Right hindlimb (tissue), 1 donor: ENCODE data around the gene SLC7A10.

ENCODE experiments used
- DNase-seq: peaks from one replicate; pipeline ENCODE4 v3.0.0-alpha.2; 2018

The SLC7A10 gene

DNA sequence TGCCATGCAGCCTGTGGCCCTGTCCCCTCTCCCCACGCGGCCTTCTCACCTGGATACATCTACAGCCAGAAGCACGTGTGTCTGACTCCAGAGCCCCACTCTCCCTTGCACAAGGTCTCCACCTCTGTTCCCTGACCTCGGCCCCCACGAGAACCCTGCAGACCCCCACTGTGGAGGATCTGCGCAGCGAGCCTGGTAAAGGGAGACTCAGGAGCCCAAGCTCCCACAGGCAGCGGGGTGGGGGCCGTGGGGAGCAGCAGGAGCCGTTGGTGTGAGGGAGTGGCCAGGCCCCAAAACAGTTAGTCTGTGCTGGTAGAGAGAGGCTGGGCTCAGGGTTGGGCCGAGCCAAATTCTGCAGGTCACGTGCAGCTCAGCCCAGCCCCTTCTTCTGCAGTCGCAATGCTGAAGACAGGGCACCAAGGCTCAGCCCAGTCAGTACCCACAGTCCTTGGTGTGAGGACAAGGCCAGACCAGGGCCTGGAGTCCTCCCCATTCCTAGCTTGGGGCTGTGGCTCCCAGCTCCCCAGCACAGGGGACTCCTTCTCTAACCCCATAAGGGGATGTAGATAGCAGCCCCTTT, 28.7 kb upstream of the SLC7A10 start:
- no peak for DNase-seq

DNA sequence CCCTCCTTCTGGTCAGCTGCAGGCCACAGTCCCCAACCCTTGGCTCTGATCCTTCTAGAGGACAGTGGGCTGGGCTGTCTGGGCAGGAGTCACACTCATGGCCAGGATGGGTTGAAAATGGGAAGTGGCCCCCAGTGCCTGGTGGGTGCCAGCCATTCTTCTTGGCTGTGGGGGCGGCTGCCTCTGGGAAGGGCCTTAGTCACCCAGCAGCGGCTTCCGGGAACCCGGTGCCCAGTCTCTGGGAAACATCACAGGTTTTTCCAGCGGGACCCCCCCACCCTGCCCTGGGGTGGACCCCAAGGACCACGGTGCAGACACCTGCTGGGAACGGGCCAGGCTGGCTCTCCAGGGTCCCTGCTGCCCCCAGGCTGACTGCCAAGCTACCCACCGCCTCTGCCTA, 27.3 kb upstream of the SLC7A10 start:
- no peak for DNase-seq

DNA sequence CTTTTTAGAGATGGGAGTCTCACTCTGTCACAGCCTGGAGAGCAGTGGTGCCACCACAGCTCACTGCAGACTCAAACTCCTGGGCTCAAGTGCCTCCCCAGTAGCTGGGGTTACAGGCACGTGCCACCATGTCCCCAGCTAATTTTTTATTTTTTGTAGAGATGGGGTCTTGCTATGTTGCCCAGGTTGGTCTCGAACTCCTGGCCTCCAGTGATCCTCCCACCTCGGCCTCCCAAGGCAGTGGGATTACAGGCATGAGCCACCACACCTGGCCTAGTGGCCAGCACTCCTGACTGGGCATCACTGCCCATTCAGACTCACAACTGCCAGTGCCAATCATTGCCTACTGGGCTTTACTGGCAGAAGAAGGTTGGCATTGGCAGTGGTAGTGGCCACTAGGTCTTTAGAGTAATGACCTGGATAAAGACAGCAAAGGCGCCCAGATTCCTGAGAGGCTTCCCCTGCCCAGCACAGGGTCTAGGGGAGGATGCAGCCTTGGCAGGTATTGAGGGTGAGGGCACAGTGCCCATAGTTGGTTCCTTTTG, 26.8 kb upstream of the SLC7A10 start:
- no peak for DNase-seq

DNA sequence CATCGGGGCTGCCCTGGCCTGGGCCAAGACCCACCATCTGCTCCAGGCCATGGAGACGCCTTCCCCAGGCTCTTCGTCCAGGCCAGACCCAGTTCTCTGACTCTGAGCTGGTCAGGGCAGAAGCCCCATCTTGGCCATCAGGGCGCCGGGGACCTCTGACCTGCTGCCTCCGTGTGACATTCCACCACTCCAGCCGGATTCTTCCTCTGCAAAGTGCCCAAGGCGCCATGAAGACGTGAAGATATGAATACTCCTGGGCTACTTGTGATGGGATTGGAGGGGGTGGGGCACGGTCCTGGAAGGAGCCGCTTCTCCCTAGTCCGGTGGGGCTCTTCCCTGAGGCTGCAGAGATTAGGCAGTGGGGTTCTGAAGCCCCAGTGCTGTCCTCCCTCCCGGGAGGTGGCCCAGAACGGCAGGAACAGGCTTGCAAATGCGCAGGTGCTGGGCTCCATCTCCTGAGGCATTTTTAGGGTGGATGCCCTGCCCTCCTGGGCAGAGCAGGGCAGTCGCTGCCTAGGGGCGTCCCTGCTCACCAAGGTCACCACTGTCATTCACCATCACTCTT, 26.0 kb upstream of the SLC7A10 start:
- no peak for DNase-seq

DNA sequence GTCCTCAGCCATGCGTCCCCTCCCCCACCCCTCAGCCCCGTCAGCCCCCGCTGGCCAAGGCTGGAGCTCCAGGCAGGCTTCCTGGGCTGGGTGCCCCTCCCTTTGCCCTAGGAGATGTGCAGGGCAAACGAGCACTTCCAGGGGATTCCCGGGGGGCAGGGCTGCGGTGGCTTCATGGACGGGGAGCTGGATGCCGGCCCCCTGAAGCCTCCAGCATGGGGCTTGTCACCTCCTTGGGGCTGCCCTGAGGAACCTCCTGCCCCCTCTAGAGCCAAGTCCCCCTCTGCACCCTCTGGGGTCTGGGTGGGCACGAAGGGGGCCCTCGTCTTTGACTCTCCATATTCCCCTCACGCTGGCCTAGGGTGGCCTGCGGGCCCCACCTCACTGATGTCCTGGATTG, 25.4 kb upstream of the SLC7A10 start:
- DNase-seq, result no peak

DNA sequence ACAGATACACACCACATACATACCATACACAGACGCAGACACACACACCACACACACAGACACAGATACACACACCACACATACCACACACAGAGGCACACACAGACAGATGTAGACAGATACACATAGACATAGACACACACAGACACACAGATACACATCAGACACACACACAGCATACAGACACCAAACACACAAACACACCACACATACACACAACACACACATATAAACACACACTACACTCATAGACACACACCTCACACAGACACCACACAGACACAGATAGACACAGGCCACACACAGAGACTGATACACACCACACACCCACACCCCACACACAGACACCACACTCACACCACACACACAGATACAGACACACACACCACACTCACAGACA, 24.9 kb upstream of the SLC7A10 start:
- DNase-seq, result no peak

DNA sequence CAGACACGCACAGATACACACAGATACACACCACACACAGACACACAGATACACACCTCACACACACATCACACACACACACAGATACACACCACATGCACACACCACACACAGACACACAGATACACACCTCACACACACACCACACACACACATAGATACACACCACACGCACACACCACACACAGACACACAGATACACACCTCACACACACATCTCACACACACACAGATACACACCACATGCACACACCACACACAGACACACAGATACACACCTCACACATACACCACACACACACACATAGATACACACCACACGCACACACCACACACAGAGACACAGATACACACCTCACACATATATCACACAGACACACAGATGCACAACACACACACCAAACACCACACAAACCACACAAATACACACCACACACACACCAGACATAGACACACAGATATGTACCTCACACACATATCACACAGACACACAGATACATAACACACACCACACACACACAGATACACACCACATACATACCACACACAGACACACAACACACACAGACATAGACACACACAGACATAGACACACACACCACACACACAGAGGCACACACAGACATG, 24.2 kb upstream of the SLC7A10 start:
- DNase-seq, result no peak

DNA sequence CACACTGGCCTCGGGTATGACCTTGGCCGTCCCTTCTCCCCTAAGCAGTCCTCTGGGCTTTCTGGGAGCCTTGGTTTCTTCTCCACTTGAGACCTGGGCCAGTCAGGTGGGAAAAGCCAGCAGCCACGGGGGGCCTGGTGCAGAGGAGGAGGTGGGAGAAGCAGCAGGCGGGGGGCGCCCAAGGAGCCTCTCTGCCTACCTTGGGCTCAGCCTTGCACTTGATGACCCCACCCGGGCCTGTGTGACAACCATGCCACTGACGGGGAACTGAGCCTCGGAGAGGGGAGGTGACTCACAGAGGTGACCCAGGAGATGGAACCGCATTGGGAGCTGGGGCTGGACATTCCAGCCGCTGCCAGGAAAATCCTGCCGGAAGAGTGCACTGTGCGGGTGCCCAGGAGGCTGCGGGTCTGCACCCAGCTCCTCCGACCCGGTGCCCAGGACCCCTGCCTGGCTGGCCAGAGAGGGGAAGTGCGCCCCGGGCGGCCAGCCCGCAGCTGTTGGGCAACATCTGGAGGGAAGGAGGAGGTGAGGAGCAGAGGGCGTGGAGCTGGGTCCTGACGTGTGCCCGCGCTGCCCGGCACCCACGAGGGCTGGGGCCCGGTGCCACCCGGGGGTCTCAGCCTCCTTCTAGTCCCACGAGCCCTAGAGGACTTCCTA, 23.4 kb upstream of the SLC7A10 start:
- no peak for DNase-seq

DNA sequence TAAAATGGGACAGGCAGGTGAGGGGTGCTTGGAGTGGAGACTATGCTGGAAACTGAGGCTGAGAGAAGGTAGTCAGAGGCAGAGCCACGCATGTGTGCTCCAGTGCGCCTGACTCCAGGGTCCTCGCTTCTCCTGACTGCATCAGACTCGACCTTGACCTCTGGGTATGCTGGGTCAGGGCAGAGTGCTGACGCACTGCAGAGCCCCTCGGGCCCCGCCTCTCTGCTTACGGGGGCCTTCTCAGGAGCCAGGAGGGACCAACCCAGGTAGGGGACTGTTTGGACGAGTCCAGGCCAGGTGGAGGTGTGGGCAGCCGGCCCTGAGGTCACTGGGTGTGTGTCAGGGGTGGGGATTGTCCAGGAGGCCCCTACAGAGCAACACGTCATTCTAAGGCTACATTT, 22.9 kb upstream of the SLC7A10 start:
- DNase-seq, result no peak

DNA sequence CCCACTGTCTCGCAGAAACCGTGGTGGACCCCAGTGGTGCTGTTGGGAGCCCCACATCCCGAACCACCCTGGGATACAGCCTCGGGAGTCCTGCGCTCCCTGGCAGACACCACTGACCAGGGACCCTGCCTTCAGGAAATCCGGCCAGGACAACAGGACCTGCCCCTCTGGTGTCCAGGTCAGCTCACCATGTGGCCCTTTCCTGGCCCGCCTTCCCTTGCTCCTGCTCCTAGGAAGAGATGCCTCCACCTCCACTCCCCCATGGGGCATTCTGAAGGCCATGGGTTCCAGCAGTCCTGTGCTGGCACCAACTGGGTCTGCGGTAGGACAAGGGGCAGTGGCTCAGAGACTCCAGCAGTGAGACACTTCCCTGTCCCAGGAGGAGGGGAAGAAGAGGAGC, 22.5 kb upstream of the SLC7A10 start:
- no peak for DNase-seq

DNA sequence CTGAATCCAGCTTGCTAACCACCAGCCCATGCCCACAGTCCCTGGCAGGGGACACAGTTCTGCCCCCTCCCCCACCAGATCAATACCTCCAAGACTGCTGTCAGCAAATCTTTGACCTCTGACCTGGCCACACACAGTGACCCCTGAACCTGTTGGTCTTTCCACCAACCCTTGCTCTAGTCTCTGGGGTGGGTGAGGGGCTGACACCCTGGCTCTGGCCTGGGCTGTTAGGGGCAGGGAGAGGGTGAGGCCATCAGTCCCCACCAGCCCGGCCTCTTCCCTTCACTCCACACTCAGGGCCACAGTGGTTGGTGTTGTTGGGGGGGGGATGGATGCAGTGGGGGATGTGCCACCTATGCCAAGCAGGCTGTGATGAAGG, 21.8 kb upstream of the SLC7A10 start:
- no peak for DNase-seq

DNA sequence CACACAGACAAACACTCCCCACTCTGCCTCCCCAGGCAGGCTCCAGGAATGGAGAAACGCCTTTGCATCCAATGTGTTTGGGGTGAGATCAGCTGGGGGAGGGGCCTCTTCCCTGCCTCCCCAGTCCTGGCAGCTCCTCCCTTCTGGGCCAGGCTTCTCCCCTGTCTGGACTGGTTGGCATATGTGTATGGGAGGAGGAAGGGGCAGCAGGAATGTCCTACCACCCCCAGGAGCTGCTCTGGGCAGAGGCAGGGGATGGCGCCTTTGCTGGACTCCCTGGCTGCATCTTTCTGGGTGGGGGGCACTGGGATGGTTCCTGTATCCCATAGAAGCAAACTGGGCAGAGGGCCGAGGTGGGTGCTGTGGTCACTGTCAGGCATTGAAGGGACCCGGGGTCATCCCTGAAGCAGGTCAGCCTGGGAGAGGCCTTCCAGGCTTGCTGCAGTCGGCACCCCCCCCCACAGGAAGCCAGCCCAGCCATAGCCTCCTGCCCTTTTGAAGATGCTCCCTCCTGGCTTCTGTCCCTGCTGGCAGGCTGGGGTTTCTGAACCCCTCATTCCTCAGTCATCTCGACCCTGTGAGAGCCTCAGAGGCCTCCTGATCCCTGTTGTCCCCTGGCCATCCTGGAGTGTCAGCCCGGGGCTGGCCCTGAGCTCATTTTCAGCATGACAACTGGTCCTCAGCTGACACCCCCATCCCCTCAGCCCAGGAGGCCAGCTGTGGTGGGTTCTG, 21.2 kb upstream of the SLC7A10 start:
- no peak for DNase-seq

DNA sequence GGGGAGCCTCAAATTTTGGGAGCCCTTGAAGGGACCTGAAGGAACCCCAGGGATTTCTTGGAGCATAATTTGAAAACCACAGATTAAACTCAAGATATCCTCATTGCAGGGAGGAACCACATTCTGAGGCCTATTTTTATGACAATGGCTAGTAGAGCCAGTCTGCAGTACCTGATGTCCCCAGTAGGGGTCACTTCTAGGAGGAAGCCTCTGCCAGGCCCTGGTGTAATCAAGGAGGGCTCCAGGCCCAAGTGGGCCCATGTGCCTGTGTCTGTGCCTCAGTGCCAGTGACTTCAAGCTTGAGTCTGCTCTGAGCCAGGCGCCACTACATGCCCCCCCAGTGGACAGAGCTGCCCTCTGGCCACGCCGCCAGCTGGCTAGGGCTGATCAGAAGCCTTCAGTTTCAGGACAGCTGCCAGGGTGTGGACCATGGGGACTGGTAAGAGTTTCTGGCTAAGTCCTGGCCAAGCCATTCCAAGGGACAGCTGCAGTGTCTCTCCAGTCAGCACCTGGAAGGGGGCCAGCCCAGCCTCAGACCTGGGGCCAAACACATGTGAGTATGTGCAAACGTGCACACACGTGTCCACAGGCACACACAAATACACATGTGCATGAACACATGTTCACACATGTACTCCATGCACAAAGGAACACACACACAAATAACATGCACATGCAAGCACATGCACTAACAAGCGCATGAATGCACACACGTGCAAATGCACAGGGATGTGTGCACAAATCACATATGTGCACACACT, 20.5 kb upstream of the SLC7A10 start:
- peak; percentile 84 for DNase-seq

DNA sequence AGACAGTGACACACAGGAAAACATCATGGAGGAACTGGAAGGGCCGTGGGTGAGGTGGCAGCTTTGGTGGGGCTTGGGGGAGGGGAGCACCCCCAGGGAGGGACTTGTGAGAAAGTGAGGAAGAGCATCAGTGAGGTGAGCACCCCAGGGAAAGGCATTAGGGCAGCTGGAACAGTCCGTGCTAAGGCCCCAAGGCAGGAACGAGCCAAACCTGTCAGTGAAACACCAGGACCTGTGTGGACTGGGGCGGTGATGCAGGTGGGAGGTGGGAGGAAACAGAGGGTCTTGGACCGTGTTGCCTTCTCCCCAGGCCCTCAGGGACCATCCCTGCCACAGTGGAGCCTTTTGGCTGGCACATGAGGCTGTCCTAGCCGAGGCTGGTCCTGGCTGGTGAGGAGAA, 17.3 kb upstream of the SLC7A10 start:
- DNase-seq, result no peak

DNA sequence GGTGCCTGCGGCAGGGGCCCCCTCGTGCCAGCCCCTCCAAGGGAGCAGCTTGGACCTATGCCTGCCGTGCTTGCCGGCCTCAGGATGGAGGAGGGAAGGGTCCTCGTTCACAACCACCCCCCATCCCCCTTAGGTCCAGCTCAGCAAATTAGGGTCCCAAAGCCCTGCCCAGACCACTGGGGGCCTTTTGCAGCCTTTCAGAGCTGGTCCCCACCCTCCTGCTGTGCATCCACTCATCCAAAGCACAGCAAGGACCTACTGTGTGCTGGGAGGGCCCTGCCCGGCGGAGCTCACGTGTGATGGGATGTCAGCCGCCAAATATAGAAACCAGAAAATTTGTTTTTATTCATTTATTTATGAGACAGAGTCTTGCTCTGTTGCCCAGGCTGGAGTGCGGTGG, 16.5 kb upstream of the SLC7A10 start:
- no peak for DNase-seq

DNA sequence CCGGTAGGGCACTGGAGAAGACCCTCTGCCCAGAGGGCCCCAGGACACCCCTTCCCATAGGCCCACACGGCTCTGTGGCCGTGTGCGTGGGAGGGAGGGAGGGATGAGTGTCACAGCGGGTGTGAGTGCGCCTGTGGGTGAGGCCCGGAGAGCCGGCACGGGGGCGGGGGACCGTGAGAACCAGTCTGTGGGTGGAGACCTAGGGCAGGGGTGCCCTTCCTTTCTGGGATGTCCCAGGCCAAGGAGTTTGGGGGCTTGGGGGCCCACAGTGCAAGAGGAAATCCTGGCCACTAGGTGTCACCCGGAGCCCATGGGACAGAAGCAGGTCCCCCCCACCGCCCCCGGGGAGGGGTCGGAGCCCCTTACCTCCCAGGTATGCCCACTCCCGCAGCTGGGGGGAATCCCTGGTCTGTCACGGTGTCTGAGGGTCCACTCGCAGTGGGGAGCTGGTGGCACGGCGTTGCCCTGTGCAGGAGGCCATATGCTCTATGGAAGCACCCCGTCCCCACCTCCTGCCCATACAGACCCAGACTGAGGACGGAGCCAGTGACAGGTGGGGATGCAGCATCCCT, 16.0 kb upstream of the SLC7A10 start:
- no peak for DNase-seq

DNA sequence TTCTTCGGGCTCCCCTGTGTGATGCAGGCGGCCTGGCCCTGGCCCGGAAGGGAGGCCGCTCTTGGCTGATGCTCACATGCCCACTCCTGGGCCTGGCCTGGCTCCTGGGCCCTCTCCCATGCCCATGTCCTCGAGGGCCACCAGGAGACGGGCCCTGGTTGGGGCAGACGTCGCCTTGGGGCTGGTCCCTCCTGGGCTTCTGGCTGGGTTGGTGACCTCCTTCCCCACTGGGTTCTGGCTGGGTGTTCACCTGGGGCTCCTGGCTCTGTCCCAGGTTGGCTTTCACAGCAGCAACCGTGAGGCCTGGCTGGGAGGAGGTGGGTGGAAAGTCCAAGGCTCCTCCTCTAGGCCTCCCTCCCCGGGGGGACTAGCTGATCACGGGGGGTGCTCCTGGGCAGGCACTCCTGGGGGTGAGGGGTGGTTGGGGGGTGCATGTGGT, 15.5 kb upstream of the SLC7A10 start:
- no peak for DNase-seq

DNA sequence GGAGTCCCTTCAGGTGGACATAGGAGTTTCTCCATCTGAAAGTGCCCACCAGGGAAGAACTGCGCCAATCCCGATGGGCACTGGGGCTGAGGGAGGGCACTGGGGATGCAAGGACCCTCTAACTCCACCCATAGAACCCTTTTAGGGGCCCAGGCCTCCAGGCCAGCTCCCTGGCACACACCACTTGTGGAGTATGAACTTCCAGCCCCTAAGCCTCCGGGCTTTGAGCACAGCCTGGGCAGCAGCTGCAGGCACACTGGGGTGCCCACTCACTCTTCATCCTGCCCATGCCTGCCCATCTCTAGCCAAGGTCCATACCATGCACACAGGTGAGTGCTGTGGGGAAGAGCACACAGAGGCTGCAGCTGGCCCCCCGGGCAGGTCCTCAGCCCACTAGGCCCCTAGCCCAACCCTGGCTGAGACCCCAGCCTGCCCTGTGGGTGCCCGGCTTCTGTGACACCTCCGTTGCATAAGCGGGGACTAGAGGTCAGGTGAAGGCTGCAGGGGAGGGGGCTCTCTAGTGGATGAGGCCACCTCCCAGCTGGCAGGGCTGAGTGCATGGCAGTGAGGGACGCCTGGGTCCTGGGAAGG, 14.6 kb upstream of the SLC7A10 start:
- no peak for DNase-seq

DNA sequence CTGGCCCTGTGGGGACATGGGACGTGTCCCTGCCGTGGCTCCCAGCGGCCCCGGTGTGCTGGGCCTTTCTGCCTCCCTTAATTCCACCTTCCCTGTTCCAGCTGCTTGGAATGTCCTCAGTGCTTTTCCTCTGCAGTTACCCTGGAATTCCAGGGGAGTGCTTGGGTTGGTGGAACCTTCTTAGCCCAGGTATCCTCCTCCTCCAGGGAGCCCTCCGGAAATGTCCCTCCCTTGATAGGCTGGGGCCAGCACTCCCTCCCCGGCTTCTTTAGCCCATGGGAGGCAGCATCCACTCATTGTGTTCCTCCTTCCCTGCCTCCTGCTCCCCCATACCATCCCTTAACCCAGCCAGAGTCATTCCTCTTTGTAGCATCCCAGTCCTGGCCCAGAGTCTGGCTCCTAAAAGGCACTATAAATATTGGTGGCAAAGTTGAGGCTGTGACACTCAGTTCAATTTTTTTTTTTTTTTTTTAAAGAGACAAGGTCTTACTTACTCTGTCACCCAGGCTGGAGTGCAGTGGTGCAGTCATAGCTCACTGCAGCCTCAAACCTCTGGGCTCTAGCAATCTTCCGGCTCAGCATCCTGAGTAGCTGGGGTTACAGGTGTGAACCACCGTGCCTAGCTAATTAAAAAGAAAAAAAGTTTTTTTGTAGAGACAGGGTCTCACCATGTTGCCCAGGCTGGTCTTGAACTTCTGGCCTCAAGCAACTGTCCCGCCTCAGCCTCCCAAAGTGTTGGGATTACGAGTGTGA, 13.7 kb upstream of the SLC7A10 start:
- DNase-seq, result no peak

DNA sequence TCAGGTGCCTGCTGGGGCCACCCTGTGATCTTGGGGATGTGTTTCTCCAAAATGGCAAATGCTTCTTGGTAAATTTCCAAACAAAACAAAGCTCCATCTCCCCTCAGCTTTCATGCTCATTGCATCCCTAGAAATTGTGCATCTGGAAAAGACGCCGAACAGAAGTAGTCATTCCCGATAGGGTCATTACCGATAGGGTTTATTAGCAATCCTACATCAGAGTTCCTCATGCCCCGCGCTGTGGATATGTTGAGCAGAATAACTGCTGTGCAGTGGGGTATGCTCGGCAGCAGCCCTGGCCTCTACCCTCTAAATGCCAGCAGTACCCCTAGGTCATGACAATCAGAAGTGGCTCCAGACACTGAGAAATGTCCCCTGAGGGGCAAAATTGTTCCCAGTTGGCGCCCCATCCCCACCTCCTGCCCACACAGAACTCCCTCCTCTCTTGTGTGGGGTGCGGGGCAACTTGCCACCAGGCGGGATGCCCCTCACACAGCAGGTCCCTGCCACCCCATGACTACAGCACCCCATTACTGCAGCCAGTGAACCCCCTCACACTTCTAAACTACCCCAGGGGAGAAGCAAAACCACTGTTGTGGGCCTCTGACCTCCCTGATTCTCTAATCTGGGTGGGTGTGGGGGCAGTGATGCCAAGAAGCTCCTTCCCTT, 13.0 kb upstream of the SLC7A10 start:
- no peak for DNase-seq
